Liver (tissue), 9 donors: Measurements from ENCODE around the gene FAM124A. TPM values are rescaled to one million over a fixed set of nuclear protein-coding genes. Genes with fewer than 3 reads are reported as not detected.

Experiments
- DNase-seq: peaks from one replicate; pipeline ENCODE4 v3.0.0-alpha.2; 2017; ENCODE audit warnings: low spot score
- H3K27ac ChIP-seq, 2 donors: one replicate each; pipeline ENCODE4 v1.7.0; 2013; ENCODE audit warnings: inconsistent platforms in 2 of 2, low read length in 2 of 2, control low read depth in 1 of 2, low read depth in 1 of 2, mild to moderate bottlenecking in 1 of 2
- H3K27me3 ChIP-seq, 4 donors: one replicate each; pipeline versions ENCODE4 v1.6.1 to v1.7.0; 2013; ENCODE audit warnings: low read length in 3 of 4, inconsistent platforms in 1 of 4, mild to moderate bottlenecking in 1 of 4, moderate library complexity in 1 of 4; ENCODE audit not compliant: control insufficient read depth in 4 of 4, insufficient read depth in 4 of 4
- H3K36me3 ChIP-seq, 4 donors: one replicate each; pipeline versions ENCODE4 v1.6.1 to v1.7.0; 2013; ENCODE audit warnings: low read length in 3 of 4, mild to moderate bottlenecking in 3 of 4, low read depth in 1 of 4, moderate library complexity in 1 of 4; ENCODE audit not compliant: control insufficient read depth in 4 of 4, insufficient read depth in 3 of 4
- H3K4me1 ChIP-seq, 4 donors: one replicate each; pipeline versions ENCODE4 v1.6.1 to v1.7.0; 2013; ENCODE audit warnings: low read length in 3 of 4, mild to moderate bottlenecking in 3 of 4, moderate library complexity in 1 of 4; ENCODE audit not compliant: control insufficient read depth in 4 of 4, insufficient read depth in 4 of 4
- H3K4me3 ChIP-seq, 3 donors: one replicate each; pipeline versions ENCODE4 v1.6.1 to v1.7.0; 2013; ENCODE audit warnings: low read length in 3 of 3, control low read depth in 1 of 3, low read depth in 1 of 3, mild to moderate bottlenecking in 1 of 3
- H3K9ac ChIP-seq, 2 donors: one replicate each; pipeline ENCODE4 v1.7.0; 2013; ENCODE audit warnings: low read length in 2 of 2, mild to moderate bottlenecking in 2 of 2, moderate library complexity in 2 of 2, control low read depth in 1 of 2, low read depth in 1 of 2
- H3K9me3 ChIP-seq, 4 donors: one replicate each; pipeline versions ENCODE4 v1.6.1 to v1.7.0; 2013; ENCODE audit warnings: low read length in 3 of 4; ENCODE audit not compliant: control insufficient read depth in 4 of 4
- EGR1 ChIP-seq, 2 donors: IDR thresholded peaks; 2 replicates each; pipeline ENCODE4 v1.6.1; 2016 to 2018; ENCODE audit warnings: antibody characterized with exemption in 2 of 2, low read depth in 2 of 2
- FOXA1 ChIP-seq: IDR thresholded peaks from 2 replicates; pipeline ENCODE4 v1.6.1; 2016; ENCODE audit warnings: antibody characterized with exemption
- GABPA ChIP-seq, 2 donors: IDR thresholded peaks in 1 of 2; conservative IDR thresholded peaks in 1 of 2; 2 replicates each; pipeline ENCODE4 v1.6.1; 2016; ENCODE audit warnings: antibody characterized with exemption in 2 of 2, mild to moderate bottlenecking in 1 of 2, moderate library complexity in 1 of 2
- HNF4A ChIP-seq, 2 donors: conservative IDR thresholded peaks; 2 replicates each; pipeline ENCODE4 v1.6.1; 2016; ENCODE audit warnings: antibody characterized with exemption in 2 of 2, mild to moderate bottlenecking in 2 of 2
- HNF4G ChIP-seq: IDR thresholded peaks from 2 replicates; pipeline ENCODE4 v1.6.1; 2016; ENCODE audit warnings: antibody characterized with exemption
- JUND ChIP-seq, 2 donors: IDR thresholded peaks; 2 replicates each; pipeline ENCODE4 v1.6.1; 2016; ENCODE audit warnings: antibody characterized with exemption in 2 of 2
- NR2F2 ChIP-seq: IDR thresholded peaks from 2 replicates; pipeline ENCODE4 v1.6.1; 2016; ENCODE audit warnings: antibody characterized with exemption
- RAD21 ChIP-seq, 2 donors: IDR thresholded peaks; 2 replicates each; pipeline ENCODE4 v1.6.1; 2016; ENCODE audit warnings: antibody characterized with exemption in 2 of 2, mild to moderate bottlenecking in 2 of 2
- RXRA ChIP-seq, 2 donors: IDR thresholded peaks; 2 replicates each; pipeline ENCODE4 v1.6.1; 2017 to 2018; ENCODE audit warnings: antibody characterized with exemption in 2 of 2, mild to moderate bottlenecking in 1 of 2
- YY1 ChIP-seq: IDR thresholded peaks from 2 replicates; pipeline ENCODE4 v1.6.1; 2016; ENCODE audit warnings: antibody characterized with exemption, mild to moderate bottlenecking
- WGBS: extraction: QIAGEN DNeasy Blood & Tissue Kit; methylation state at CpG from one replicate; pipeline ENCODE4 v1.1.7; 2013; 5-methylcytosine and 5-hydroxymethylcytosine counted together
- polyA plus RNA-seq, 2 donors: library from polyadenylated mRNA; stranded (reverse) in 1 of 2; unstranded in 1 of 2; fragments of 200-250 nt in 1 of 2; fragments of >200 nt in 1 of 2; fragmentation: Nextera tagmentation in 1 of 2; extraction: Ambion mirVana in 1 of 2; gene quantifications; one replicate each; pipeline versions ENCODE4 v1.2.1 to v1.2.3, GENCODE V29; 2013 to 2015
- total RNA-seq, 2 donors: library from RNA; depleted of rRNA; stranded (reverse); fragments of >200 nt; gene quantifications; one replicate each; pipeline ENCODE4 v1.2.3, GENCODE V29; 2014
- TF ChIP-seq, protein P1 (sequence below): IDR thresholded peaks from 2 replicates; pipeline ENCODE4 v1.6.1; 2016; ENCODE audit warnings: antibody characterized with exemption
- TF ChIP-seq, protein P2 (sequence below): fragments of 150-350 bp; IDR thresholded peaks from 2 replicates; pipeline ENCODE4 v1.5.1; 2017; ENCODE audit warnings: improper control_type of control experiment, low read depth, low read length; ENCODE audit not compliant: missing input control
- TF ChIP-seq, protein P3 (sequence below): IDR thresholded peaks from 2 replicates; pipeline ENCODE4 v1.6.1; 2016; ENCODE audit warnings: antibody characterized with exemption, mild to moderate bottlenecking
- TF ChIP-seq, protein P4 (sequence below): IDR thresholded peaks from 2 replicates; pipeline ENCODE4 v1.6.1; 2016; ENCODE audit warnings: antibody characterized with exemption
- donor health status: healthy.
- donor health status: healthy.
- donor health status: healthy.
- donor health status: healthy.
- donor health status: healthy.

Gene FAM124A
- total and polyA plus RNA-seq, 4 donors = 0.33 to 0.92 (median 0.46) TPM

DNA sequence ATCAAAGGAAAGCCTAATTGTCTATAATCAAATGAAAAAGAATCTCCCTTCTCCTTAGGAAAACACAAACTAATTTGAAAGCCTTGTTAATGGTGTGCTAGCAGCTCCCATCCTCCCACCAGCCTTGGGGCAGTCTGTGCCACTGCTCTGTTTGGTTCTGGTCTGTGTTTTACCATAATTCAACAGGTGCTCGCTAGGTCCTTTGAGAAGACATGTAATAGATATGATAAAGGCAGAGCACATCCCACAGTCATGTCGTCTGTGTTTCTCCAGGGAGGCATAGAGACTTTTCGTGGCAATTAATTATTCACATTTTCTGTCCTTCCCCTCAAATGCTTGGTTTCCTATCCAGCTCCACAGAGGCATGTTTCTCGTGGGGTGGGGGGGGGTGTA is 23.8 kb downstream of the FAM124A start:
- no peak overlapping the region for H3K9ac ChIP-seq
- 69% methylated on average over 4 of the region's 4 CpGs for WGBS
- H3K36me3 ChIP-seq = no peaks in the 10 kb centered on the region
- no peaks in the 10 kb centered on the region for H3K4me1 ChIP-seq
- no peak for DNase-seq
- no peak overlapping the region for H3K27ac ChIP-seq
- H3K4me3 ChIP-seq = no peak overlapping the region
- H3K9me3 ChIP-seq = no peaks in the 10 kb centered on the region
- TF ChIP-seq, protein P1, sequence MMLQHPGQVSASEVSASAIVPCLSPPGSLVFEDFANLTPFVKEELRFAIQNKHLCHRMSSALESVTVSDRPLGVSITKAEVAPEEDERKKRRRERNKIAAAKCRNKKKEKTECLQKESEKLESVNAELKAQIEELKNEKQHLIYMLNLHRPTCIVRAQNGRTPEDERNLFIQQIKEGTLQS = no peak
- H3K27me3 ChIP-seq = peaks cover 0 to 2% (median 0%) of the 10 kb centered on the region in 4 donors

DNA sequence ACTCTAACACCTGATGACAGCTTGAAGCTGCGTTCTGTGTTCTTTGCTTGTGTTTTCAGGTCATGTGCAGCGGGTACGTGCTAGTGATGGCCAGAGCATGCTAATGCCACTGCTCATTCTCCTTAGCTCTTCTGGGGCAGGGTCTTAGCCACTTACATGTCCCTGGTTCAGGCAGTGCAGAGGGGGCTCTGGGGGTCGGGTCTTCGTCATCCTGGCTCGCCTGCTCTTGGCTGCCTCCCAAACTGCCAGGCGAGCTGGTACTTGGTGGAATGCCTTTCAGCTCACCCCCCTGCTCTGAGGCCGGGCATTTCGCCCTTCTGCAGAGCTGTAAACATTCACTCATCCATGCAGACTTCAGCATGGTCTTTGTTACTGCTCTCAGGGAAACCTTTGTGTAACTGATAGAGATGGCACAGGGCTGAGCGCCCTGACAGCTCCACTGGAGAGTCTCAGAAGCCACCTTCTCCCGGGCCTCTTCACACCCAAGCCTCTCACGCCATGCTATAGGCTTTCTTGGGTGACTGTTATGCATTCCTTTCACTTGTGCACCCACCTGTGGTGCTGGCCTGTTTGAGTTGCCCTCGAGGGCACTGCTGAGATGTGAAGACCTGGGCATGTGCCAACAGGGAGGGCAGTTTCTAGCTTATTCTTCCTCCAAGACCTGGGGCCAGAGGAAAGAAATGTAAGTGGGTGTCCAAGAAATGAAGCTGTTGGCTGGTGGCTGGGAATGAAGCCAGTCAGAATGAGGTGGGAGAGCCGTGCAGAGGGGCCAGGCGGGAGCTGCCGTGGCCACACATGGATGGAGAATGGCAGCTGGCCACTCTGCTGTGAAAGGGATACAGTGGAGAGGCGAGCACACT is 24.4 kb downstream of the FAM124A start:
- H3K4me1 ChIP-seq = no peaks in the 10 kb centered on the region
- H3K27me3 ChIP-seq = peaks cover 0 to 2% (median 0%) of the 10 kb centered on the region in 4 donors
- no peak overlapping the region for H3K4me3 ChIP-seq
- DNase-seq = no peak
- 77% methylated on average over 17 of the region's 17 CpGs for WGBS
- H3K9me3 ChIP-seq = no peaks in the 10 kb centered on the region
- TF ChIP-seq YY1 (no peak), RAD21 (IDR thresholded peaks at IDR 0.05) (no peak), HNF4G (no peak), GABPA (IDR thresholded peaks at IDR 0.05 in 1 of 2, conservative IDR thresholded peaks at IDR 0.05 in 1 of 2) (no peak), EGR1 (IDR thresholded peaks at IDR 0.05; ENCODE audit: low read depth in 2 of 2) (no peak), FOXA1 (no peak), NR2F2 (no peak), JUND (IDR thresholded peaks at IDR 0.05) (no peak), RXRA (IDR thresholded peaks at IDR 0.05) (no peak), HNF4A (conservative IDR thresholded peaks at IDR 0.05) (no peak)
- TF ChIP-seq, protein P2, sequence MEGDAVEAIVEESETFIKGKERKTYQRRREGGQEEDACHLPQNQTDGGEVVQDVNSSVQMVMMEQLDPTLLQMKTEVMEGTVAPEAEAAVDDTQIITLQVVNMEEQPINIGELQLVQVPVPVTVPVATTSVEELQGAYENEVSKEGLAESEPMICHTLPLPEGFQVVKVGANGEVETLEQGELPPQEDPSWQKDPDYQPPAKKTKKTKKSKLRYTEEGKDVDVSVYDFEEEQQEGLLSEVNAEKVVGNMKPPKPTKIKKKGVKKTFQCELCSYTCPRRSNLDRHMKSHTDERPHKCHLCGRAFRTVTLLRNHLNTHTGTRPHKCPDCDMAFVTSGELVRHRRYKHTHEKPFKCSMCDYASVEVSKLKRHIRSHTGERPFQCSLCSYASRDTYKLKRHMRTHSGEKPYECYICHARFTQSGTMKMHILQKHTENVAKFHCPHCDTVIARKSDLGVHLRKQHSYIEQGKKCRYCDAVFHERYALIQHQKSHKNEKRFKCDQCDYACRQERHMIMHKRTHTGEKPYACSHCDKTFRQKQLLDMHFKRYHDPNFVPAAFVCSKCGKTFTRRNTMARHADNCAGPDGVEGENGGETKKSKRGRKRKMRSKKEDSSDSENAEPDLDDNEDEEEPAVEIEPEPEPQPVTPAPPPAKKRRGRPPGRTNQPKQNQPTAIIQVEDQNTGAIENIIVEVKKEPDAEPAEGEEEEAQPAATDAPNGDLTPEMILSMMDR = no peak
- TF ChIP-seq, protein P1 = no peak
- TF ChIP-seq, protein P3, sequence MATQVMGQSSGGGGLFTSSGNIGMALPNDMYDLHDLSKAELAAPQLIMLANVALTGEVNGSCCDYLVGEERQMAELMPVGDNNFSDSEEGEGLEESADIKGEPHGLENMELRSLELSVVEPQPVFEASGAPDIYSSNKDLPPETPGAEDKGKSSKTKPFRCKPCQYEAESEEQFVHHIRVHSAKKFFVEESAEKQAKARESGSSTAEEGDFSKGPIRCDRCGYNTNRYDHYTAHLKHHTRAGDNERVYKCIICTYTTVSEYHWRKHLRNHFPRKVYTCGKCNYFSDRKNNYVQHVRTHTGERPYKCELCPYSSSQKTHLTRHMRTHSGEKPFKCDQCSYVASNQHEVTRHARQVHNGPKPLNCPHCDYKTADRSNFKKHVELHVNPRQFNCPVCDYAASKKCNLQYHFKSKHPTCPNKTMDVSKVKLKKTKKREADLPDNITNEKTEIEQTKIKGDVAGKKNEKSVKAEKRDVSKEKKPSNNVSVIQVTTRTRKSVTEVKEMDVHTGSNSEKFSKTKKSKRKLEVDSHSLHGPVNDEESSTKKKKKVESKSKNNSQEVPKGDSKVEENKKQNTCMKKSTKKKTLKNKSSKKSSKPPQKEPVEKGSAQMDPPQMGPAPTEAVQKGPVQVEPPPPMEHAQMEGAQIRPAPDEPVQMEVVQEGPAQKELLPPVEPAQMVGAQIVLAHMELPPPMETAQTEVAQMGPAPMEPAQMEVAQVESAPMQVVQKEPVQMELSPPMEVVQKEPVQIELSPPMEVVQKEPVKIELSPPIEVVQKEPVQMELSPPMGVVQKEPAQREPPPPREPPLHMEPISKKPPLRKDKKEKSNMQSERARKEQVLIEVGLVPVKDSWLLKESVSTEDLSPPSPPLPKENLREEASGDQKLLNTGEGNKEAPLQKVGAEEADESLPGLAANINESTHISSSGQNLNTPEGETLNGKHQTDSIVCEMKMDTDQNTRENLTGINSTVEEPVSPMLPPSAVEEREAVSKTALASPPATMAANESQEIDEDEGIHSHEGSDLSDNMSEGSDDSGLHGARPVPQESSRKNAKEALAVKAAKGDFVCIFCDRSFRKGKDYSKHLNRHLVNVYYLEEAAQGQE = no peak
- TF ChIP-seq, protein P4, sequence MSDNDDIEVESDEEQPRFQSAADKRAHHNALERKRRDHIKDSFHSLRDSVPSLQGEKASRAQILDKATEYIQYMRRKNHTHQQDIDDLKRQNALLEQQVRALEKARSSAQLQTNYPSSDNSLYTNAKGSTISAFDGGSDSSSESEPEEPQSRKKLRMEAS = no peak
- no peaks in the 10 kb centered on the region for H3K36me3 ChIP-seq
- no peak overlapping the region for H3K27ac ChIP-seq
- no peak overlapping the region for H3K9ac ChIP-seq
